Inferior parietal cortex (tissue), 1 donor: ENCODE data around the gene METTL6.
"Not testable (repeated sequence)": the region's sequence is repeated elsewhere in the genome, so short reads cannot be mapped to it uniquely, and the experiment has no call there.

Experiments
- DNase-seq: peaks from one replicate; pipeline ENCODE4 v3.0.0-alpha.2; 2016; ENCODE audit errors: extremely low spot score

The METTL6 gene

GRCh38 chr3:15451216-15452113 is 24.1 kb upstream of the METTL6 start:
- no peak for DNase-seq

GRCh38 chr3:15450438-15451215 is 23.3 kb upstream of the METTL6 start:
- DNase-seq = no peak

GRCh38 chr3:15449489-15450224 is 22.3 kb upstream of the METTL6 start:
- DNase-seq = no peak

- no peak for DNase-seq
Observed at GRCh38 chr3:15443826-15444524, 16.6 kb upstream of the METTL6 start.

GRCh38 chr3:15440891-15441290 is 13.5 kb upstream of the METTL6 start:
- no peak for DNase-seq

GRCh38 chr3:15439476-15439875 is 12.1 kb upstream of the METTL6 start:
- DNase-seq = no peak

GRCh38 chr3:15438983-15439382 is 11.6 kb upstream of the METTL6 start:
- DNase-seq = no peak

GRCh38 chr3:15436246-15436645 is 8.9 kb upstream of the METTL6 start:
- no peak for DNase-seq

GRCh38 chr3:15434756-15435155 is 7.4 kb upstream of the METTL6 start:
- DNase-seq = no peak

GRCh38 chr3:15433531-15433930 is 6.2 kb upstream of the METTL6 start:
- no peak for DNase-seq

GRCh38 chr3:15431256-15431837 is 4.0 kb upstream of the METTL6 start:
- no peak for DNase-seq

- DNase-seq = no peak
Observed at GRCh38 chr3:15430624-15431023, 3.3 kb upstream of the METTL6 start.

- DNase-seq = no peak
Observed at GRCh38 chr3:15429080-15429479, 1.7 kb upstream of the METTL6 start.

- DNase-seq = no peak
Observed at GRCh38 chr3:15428539-15428938, 1.2 kb upstream of the METTL6 start.

- no peak for DNase-seq
Observed at GRCh38 chr3:15427981-15428380, 637 bp upstream of the METTL6 start.

GRCh38 chr3:15426579-15427118 is 695 bp downstream of the METTL6 start:
- DNase-seq = no peak

GRCh38 chr3:15420871-15421270 is 6.5 kb downstream of the METTL6 start:
- no peak for DNase-seq

GRCh38 chr3:15410966-15411365 is 16.4 kb downstream of the METTL6 start:
- not testable (repeated sequence) for DNase-seq

GRCh38 chr3:15409774-15410173 is 17.6 kb downstream of the METTL6 start:
- no peak for DNase-seq

GRCh38 chr3:15409239-15409638 is 18.1 kb downstream of the METTL6 start:
- no peak for DNase-seq
